Kasumi-1 (cell line): ENCODE results near the gene MACO1.
"Not testable (repeated sequence)": the region's sequence is repeated elsewhere in the genome, so short reads cannot be mapped to it uniquely, and the experiment has no call there.

Experiments
- DNase-seq, 2 experiments: peaks; one replicate each; lab custom pipeline; 2025; lab: John Stamatoyannopoulos, UW

Gene MACO1

GRCh38 chr1:25430073-25430966 lies at the start of gene MACO1:
Gene MACO1, plus strand, starts transcription at chr1:25430897. Its CDS starts 202 bp downstream, at chr1:25431099.
- DNase-seq = peak; percentile 95 to 96

GRCh38 chr1:25382543-25382942 lies 48.2 kb upstream of the MACO1 start:
- DNase-seq = not testable (repeated sequence)

- DNase-seq = not testable (repeated sequence)
Measured at GRCh38 chr1:25383090-25383489, 47.6 kb upstream of the MACO1 start.

GRCh38 chr1:25383875-25384274 lies 46.8 kb upstream of the MACO1 start:
- not testable (repeated sequence) for DNase-seq

- not testable (repeated sequence) for DNase-seq
Measured at GRCh38 chr1:25387096-25387495, 43.6 kb upstream of the MACO1 start.

- DNase-seq = not testable (repeated sequence)
Measured at GRCh38 chr1:25388691-25389090, 42.0 kb upstream of the MACO1 start.

- DNase-seq = not testable (repeated sequence)
Measured at GRCh38 chr1:25389721-25390120, 41.0 kb upstream of the MACO1 start.

GRCh38 chr1:25392841-25393240 lies 37.9 kb upstream of the MACO1 start:
- no peak for DNase-seq

GRCh38 chr1:25397549-25397948 lies 33.1 kb upstream of the MACO1 start:
- not testable (repeated sequence) for DNase-seq

- not testable (repeated sequence) for DNase-seq
Measured at GRCh38 chr1:25398079-25398478, 32.6 kb upstream of the MACO1 start.

GRCh38 chr1:25402947-25403803 lies 27.5 kb upstream of the MACO1 start:
- DNase-seq = peak; percentile 9 to 13

- not testable (repeated sequence) for DNase-seq
Measured at GRCh38 chr1:25405731-25406305, 24.9 kb upstream of the MACO1 start.

GRCh38 chr1:25409641-25410427 lies 20.9 kb upstream of the MACO1 start:
- not testable (repeated sequence) for DNase-seq

GRCh38 chr1:25412872-25413623 lies 17.6 kb upstream of the MACO1 start:
- not testable (repeated sequence) for DNase-seq

- not testable (repeated sequence) for DNase-seq
Measured at GRCh38 chr1:25414157-25414556, 16.5 kb upstream of the MACO1 start.

GRCh38 chr1:25414578-25414977 lies 16.1 kb upstream of the MACO1 start:
- DNase-seq = not testable (repeated sequence)

- DNase-seq = not testable (repeated sequence)
Measured at GRCh38 chr1:25417280-25417679, 13.4 kb upstream of the MACO1 start.

GRCh38 chr1:25419339-25419738 lies 11.4 kb upstream of the MACO1 start:
- DNase-seq = not testable (repeated sequence)

GRCh38 chr1:25420715-25421114 lies 10.0 kb upstream of the MACO1 start, which contains the start of gene RHCE:
Gene RHCE, minus strand, starts transcription at chr1:25420825. Its CDS starts 39 bp downstream, at chr1:25420786.
- DNase-seq = not testable (repeated sequence)

- DNase-seq = not testable (repeated sequence)
Measured at GRCh38 chr1:25423206-25423605, 7.5 kb upstream of the MACO1 start.
